OCI-LY3 (cell line): Measurements from ENCODE around the gene PLK5.

Source experiments
- H2AFZ ChIP-seq: fragments of 200-600, 300-600 bp; shearing (Covaris generic); 2 replicates; pipeline ENCODE4 v1.6.0; 2014; ENCODE audit warnings: antibody characterized with exemption, low read depth, low read length
- H3K27ac ChIP-seq: fragments of 200-600, 300-600 bp; sonication (generic); 2 replicates; pipeline ENCODE4 v1.5.1; 2014; ENCODE audit warnings: mild to moderate bottlenecking, low read length, moderate library complexity, mixed read lengths
- H3K27me3 ChIP-seq: fragments of 200-600, 300-600 bp; sonication (generic); 2 replicates; pipeline ENCODE4 v1.6.1; 2014; ENCODE audit warnings: low read depth, low read length, mixed read lengths
- H3K36me3 ChIP-seq: fragments of 200-600, 300-600 bp; sonication (generic); replicated peaks from 2 replicates; pipeline ENCODE3; 2014; ENCODE audit warnings: low read depth, low read length, mixed read lengths
- H3K4me1 ChIP-seq: fragments of 300-600, 200-600 bp; sonication (generic); 2 replicates; pipeline ENCODE4 v1.6.1; 2014; ENCODE audit warnings: low read length, mixed read lengths
- H3K4me2 ChIP-seq: fragments of 200-600, 300-600 bp; sonication (generic); 2 replicates; pipeline ENCODE4 v1.6.1; 2014; ENCODE audit warnings: low read length, mixed read lengths
- H3K4me3 ChIP-seq: fragments of 300-600, 200-600 bp; sonication (generic); 2 replicates; pipeline ENCODE4 v1.5.1; 2014; ENCODE audit warnings: antibody characterized with exemption, mild to moderate bottlenecking, low read length, moderate library complexity
- H3K79me2 ChIP-seq: fragments of 300-600, 200-600 bp; shearing (Covaris generic); 2 replicates; pipeline ENCODE4 v1.6.1; 2014; ENCODE audit warnings: mild to moderate bottlenecking, low read length, mixed read lengths
- H3K9ac ChIP-seq: fragments of 300-600, 200-600 bp; shearing (Covaris generic); 2 replicates; pipeline ENCODE4 v1.6.0; 2014; ENCODE audit warnings: mild to moderate bottlenecking, low read length, moderate library complexity
- H3K9me3 ChIP-seq: fragments of 200-600, 300-600 bp; shearing (Covaris generic); 2 replicates; pipeline ENCODE4 v1.6.1; 2014; ENCODE audit warnings: low read length, mixed read lengths; ENCODE audit not compliant: insufficient read depth
- H4K20me1 ChIP-seq: fragments of 200-600, 300-600 bp; sonication (generic); 2 replicates; pipeline ENCODE4 v1.6.1; 2016; ENCODE audit warnings: low read length, mixed read lengths; ENCODE audit not compliant: insufficient read depth
- CTCF ChIP-seq: fragments of 200-600, 300-600 bp; sonication (generic); IDR thresholded peaks from 2 replicates; pipeline ENCODE4 v1.5.1; 2014; ENCODE audit warnings: antibody characterized with exemption, low read length, low read depth
- EZH2phosphoT487 ChIP-seq: fragments of 200-600 bp; shearing (Covaris generic); IDR thresholded peaks from 2 replicates; pipeline ENCODE4 v1.6.1; 2018; ENCODE audit warnings: antibody characterized with exemption, mixed run types, low read depth

PLK5 gene

GRCh38 chr19:1579222-1579621 lies 55.3 kb downstream of the PLK5 start:
- H3K4me3 ChIP-seq: no peak overlapping the region
- H3K4me1 ChIP-seq: no peaks in the 10 kb centered on the region
- no peak overlapping the region for H3K4me2 ChIP-seq
- peaks cover 49% of the 10 kb centered on the region for H3K36me3 ChIP-seq
- H2AFZ ChIP-seq: no peak overlapping the region
- H4K20me1 ChIP-seq: no peaks in the 10 kb centered on the region
- TF ChIP-seq EZH2phosphoT487: no peak
- H3K9me3 ChIP-seq: no peaks in the 10 kb centered on the region
- H3K27me3 ChIP-seq: no peaks in the 10 kb centered on the region
- peaks cover 2% of the 10 kb centered on the region; the same call in 1 of the 2 replicates for H3K79me2 ChIP-seq
- H3K27ac ChIP-seq: no peak overlapping the region
- H3K9ac ChIP-seq: no peak overlapping the region

DNA sequence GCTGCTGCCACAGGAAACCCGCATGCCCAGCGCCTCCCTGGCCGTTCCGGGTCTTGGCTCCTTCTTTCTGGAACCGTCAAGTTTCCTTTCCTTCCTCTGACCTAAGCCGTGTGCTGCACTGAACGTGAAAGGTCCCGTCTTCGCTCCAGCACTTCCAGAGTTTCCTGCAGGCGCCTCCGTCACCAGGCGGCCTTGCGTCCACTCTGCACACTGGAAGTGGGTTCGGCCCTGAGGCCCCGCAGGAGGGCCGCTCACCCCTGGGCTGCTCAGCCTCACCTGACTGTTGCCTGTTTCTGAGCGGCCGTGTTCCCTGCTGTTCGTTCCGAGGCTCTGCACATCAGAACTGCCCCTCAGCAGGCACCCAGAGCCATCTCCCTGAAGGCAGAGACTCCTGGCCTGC lies 56.5 kb downstream of the PLK5 start:
- no peak overlapping the region for H3K4me3 ChIP-seq
- H3K4me2 ChIP-seq: no peak overlapping the region
- H3K27ac ChIP-seq: no peak overlapping the region
- no peak overlapping the region for H3K9ac ChIP-seq
- TF ChIP-seq EZH2phosphoT487 (no peak), CTCF (no peak)
- H3K4me1 ChIP-seq: no peaks in the 10 kb centered on the region
- H2AFZ ChIP-seq: no peak overlapping the region
- H3K79me2 ChIP-seq: peaks cover 14% of the 10 kb centered on the region
- no peaks in the 10 kb centered on the region for H3K9me3 ChIP-seq
- H4K20me1 ChIP-seq: peaks cover under 1% of the 10 kb centered on the region; the same call in 1 of the 2 replicates
- H3K36me3 ChIP-seq: peaks cover 57% of the 10 kb centered on the region
- no peaks in the 10 kb centered on the region for H3K27me3 ChIP-seq

DNA sequence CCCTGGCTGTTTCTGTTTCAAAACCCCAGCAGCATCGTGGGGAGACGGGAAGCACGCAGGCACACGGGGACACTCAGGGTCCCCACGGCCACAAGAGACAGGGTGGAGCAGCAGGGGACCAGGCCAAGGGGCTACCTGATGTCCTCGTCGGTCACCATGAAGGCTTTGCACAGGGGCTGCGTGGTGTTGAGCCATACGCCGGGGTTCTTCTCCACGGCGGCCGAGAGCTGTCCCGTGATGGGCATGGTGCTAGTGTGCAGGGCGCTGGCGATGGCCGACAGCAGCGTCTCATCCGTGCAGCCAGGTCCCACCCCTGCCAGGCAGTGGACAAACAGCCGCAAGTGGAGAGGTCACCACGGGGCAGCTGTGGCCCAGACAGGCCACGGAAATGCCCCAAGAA lies 57.1 kb downstream of the PLK5 start:
- Histone ChIP-seq H3K79me2 (peaks cover 19% of the 10 kb centered on the region), H3K4me2 (no peak overlapping the region), H3K4me3 (no peak overlapping the region), H2AFZ (no peak overlapping the region), H3K4me1 (no peaks in the 10 kb centered on the region), H3K27ac (no peak overlapping the region), H3K36me3 (peaks cover 63% of the 10 kb centered on the region), H3K9me3 (no peaks in the 10 kb centered on the region), H4K20me1 (peaks cover 6% of the 10 kb centered on the region; the same call in 1 of the 2 replicates), H3K9ac (no peak overlapping the region), H3K27me3 (no peaks in the 10 kb centered on the region)
- no peak for TF ChIP-seq CTCF
- TF ChIP-seq EZH2phosphoT487: no peak

DNA sequence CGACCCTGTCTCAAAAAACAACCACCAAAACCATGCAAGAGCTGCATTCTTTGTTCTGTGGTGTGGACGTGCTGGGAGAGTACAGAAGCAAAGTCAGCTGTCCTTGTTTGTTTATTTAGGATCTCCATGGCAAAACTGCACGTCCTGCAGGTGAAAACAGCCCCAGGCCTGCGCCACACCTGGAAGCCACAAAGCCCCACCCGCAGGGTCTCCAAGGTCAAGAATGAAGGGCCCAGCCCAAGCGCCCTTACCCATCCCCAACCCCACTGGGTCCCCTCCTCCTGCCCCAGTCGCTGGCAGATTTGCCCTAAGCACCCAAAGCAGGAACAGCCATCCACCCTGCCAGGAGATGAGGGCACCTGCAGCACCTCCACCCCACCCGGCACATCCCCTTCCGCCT lies 58.3 kb downstream of the PLK5 start:
- Histone ChIP-seq H3K27ac (no peak overlapping the region), H4K20me1 (peaks cover 10% of the 10 kb centered on the region; the same call in 1 of the 2 replicates), H3K9ac (no peak overlapping the region), H3K4me3 (no peak overlapping the region), H3K9me3 (no peaks in the 10 kb centered on the region), H2AFZ (no peak overlapping the region), H3K27me3 (no peaks in the 10 kb centered on the region), H3K4me1 (no peaks in the 10 kb centered on the region), H3K36me3 (peaks cover 66% of the 10 kb centered on the region), H3K79me2 (peaks cover 28% of the 10 kb centered on the region), H3K4me2 (no peak overlapping the region)
- TF ChIP-seq CTCF: no peak
- TF ChIP-seq EZH2phosphoT487: no peak
